ENCODE data around the gene INPP5J. TPM values are rescaled to one million over a fixed set of nuclear protein-coding genes. Genes with fewer than 3 reads are reported as not detected.

INPP5J gene
- total and polyA plus RNA-seq, 9 of the 15 experiments (the other 6 are each of a cell fraction or from before 2014, with no cell fraction given): 0.10 to 6.3 (median 4.8) TPM

GRCh38 chr22:31099841-31100761, 22.7 kb upstream of the INPP5J start:
- Histone ChIP-seq H3K79me2 (ENCODE audit: control insufficient read depth, insufficient read depth, low read length) (no peaks in the 10 kb centered on the region), H3K9ac (ENCODE audit: insufficient read depth in 1 of 2, low read depth in 2 of 2, low read length in 2 of 2) (peak overlapping the region in 1 of 2 experiments; percentile 19; a peak in 2 of 4 replicates), H3K36me3 (ENCODE audit: control insufficient read depth, insufficient read depth, low read length) (peaks cover 27% of the 10 kb centered on the region; the same call in 2 of the 3 replicates), H3K9me3 (replicated peaks; ENCODE audit: control insufficient read depth, insufficient read depth, low read depth, low read length) (no peaks in the 10 kb centered on the region), H3K27ac (ENCODE audit: extremely low read depth, low read depth, low read length) (no peak overlapping the region), H3K4me2 (ENCODE audit: insufficient read depth, low read length) (no peak overlapping the region), H3K9me1 (ENCODE audit: control insufficient read depth, insufficient read depth, low read length) (peaks cover 5% of the 10 kb centered on the region), H3K27me3 (ENCODE audit: control insufficient read depth in 2 of 2, insufficient read depth in 2 of 2, low read length in 2 of 2) (no peaks in the 10 kb centered on the region), H3K4me1 (replicated peaks in 1 of 2; ENCODE audit: control insufficient read depth in 2 of 2, insufficient read depth in 2 of 2, low read length in 2 of 2) (peaks cover 13 to 15% of the 10 kb centered on the region in 2 experiments; a peak in 4 of 5 replicates), H2AFZ (ENCODE audit: low read depth, low read length) (no peak overlapping the region), H4K20me1 (replicated peaks; ENCODE audit: control insufficient read depth, insufficient read depth, low read length) (no peaks in the 10 kb centered on the region), H3K4me3 (no peak overlapping the region)
- ATAC-seq: no peak
- intact Hi-C loops (cut with micrococcal nuclease): no loop called here
- ChIA-PET CTCF (ENCODE audit: low intra/inter-chr PET ratio) (no interaction called here), POLR2A (no interaction called here)
- no peak for DNase-seq (ENCODE audit: extremely low read depth in 1 of 4, low spot score in 3 of 4)
- TF ChIP-seq PYGO2 (tag; IDR thresholded peaks at IDR 0.05) (no peak), ELK3 (CRISPR knock-in tag; IDR thresholded peaks at IDR 0.05) (no peak), SLC30A9 (CRISPR knock-in tag; IDR thresholded peaks at IDR 0.05) (no peak), REST (IDR thresholded peaks at IDR 0.05; ENCODE audit: borderline replicate concordance) (no peak), REST (CRISPR knock-in tag; IDR thresholded peaks at IDR 0.05; ENCODE audit: low read depth) (no peak), KLF1 (tag; IDR thresholded peaks at IDR 0.05) (no peak), HLTF (IDR thresholded peaks at IDR 0.05) (no peak), ETS2 (tag; IDR thresholded peaks at IDR 0.05; ENCODE audit: borderline replicate concordance, poor library complexity, severe bottlenecking) (no peak), ZNF586 (CRISPR knock-in tag; conservative IDR thresholded peaks at IDR 0.05) (no peak), ERF (CRISPR knock-in tag; IDR thresholded peaks at IDR 0.05) (no peak), BHLHE40 (IDR thresholded peaks at IDR 0.05; ENCODE audit: low read length) (no peak), POLR3A (IDR thresholded peaks at IDR 0.05; ENCODE audit: borderline replicate concordance, extremely low read depth, insufficient read depth, insufficient read length) (no peak)
- BruUV-seq (replicated peaks): no TSS peak
- WGBS (ENCODE audit: insufficient coverage, low coverage, missing lambda C conversion rate): 97% methylated on average over 6 of the region's 34 CpGs
- FAIRE-seq: no peak
- in situ Hi-C loops (cut with MboI): loop anchor here (5.0 kb wide), 2 partner anchors 42 to 127 kb away; partner anchors contain the start of gene PLA2G3
